DMS 273 (cell line): ENCODE data around the gene EPHA8.

Source experiments
- DNase-seq: peaks from one replicate; lab custom pipeline; 2025; ENCODE audit not compliant: unreplicated experiment; lab: John Stamatoyannopoulos, UW

The EPHA8 gene

GRCh38 chr1:22613572-22613918 lies 50.3 kb downstream of the EPHA8 start:
- no peak for DNase-seq

GRCh38 chr1:22613951-22614350 lies 50.7 kb downstream of the EPHA8 start:
- peak; percentile 51 for DNase-seq

GRCh38 chr1:22615886-22616285 lies 52.6 kb downstream of the EPHA8 start:
- no peak for DNase-seq

- DNase-seq, result no peak
These were observed 53.3 kb downstream of the EPHA8 start for GRCh38 chr1:22616571-22616970.

- peak; percentile 48 for DNase-seq
These were observed 54.8 kb downstream of the EPHA8 start for GRCh38 chr1:22618056-22618455.

GRCh38 chr1:22619252-22619651 lies 56.0 kb downstream of the EPHA8 start:
- no peak for DNase-seq

GRCh38 chr1:22619798-22620197 lies 56.5 kb downstream of the EPHA8 start:
- DNase-seq, result no peak

- no peak for DNase-seq
These were observed 58.5 kb downstream of the EPHA8 start for GRCh38 chr1:22621761-22622160.

- DNase-seq, result no peak
These were observed 62.1 kb downstream of the EPHA8 start for GRCh38 chr1:22625262-22625925.

GRCh38 chr1:22626237-22627157 lies 63.2 kb downstream of the EPHA8 start:
- DNase-seq, result no peak

- DNase-seq, result no peak
These were observed 64.0 kb downstream of the EPHA8 start for GRCh38 chr1:22627331-22627730.

- DNase-seq, result no peak
These were observed 65.6 kb downstream of the EPHA8 start for GRCh38 chr1:22628698-22629444.

GRCh38 chr1:22629886-22630285 lies 66.6 kb downstream of the EPHA8 start:
- DNase-seq, result no peak

- no peak for DNase-seq
These were observed 70.6 kb downstream of the EPHA8 start for GRCh38 chr1:22633697-22634463.

GRCh38 chr1:22635436-22635835 lies 72.1 kb downstream of the EPHA8 start:
- no peak for DNase-seq

GRCh38 chr1:22636353-22636752 lies 73.1 kb downstream of the EPHA8 start, which contains the start of gene C1QA:
Gene C1QA, plus strand, starts transcription at chr1:22636628. Its CDS starts 989 bp downstream, at chr1:22637617.
- no peak for DNase-seq

GRCh38 chr1:22636927-22637326 lies 73.6 kb downstream of the EPHA8 start:
- DNase-seq, result no peak

- DNase-seq, result no peak
These were observed 74.7 kb downstream of the EPHA8 start for GRCh38 chr1:22637907-22638445.

- no peak for DNase-seq
These were observed 75.4 kb downstream of the EPHA8 start for GRCh38 chr1:22638476-22639234.

GRCh38 chr1:22639286-22639685 lies 76.0 kb downstream of the EPHA8 start:
- peak; percentile 74 for DNase-seq
